GM12873 (cell line): ENCODE results near the gene C20orf204.

Experiments used
- TF ChIP-seq, protein P1 (sequence below): IDR thresholded peaks from 2 replicates; pipeline ENCODE4 v1.5.1; 2012; ENCODE audit warnings: low read depth, mild to moderate bottlenecking, moderate library complexity, low read length, control low read depth; ENCODE audit not compliant: insufficient read depth; ENCODE audit errors: missing control alignments

The C20orf204 gene

DNA sequence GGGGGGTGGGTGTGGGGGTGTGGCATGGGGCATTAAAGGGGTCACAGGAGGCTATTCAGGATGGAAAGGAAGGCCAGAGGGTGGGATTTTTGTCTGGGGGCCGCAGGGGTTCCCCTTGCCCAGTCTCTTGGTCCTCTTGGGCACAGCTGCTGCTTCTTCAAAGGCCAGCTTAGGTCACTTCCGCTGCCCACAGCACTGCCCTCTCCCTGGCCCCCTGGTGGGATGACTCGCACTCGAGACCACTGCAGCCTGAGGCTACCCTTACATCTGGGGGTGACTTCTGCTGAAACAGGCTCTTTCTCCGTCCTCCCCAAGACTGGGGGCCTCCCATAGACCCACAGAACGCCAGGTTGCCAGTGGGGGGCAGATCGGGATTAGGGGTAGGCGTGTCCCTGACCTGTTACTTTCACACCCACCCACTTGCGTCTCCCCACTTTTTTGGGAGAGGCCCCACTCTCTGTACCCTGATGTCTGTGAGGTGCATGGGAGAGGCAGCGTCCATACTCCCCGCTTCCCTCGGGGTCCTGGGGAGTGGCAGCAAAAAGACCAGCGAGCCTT lies 46.9 kb downstream of the C20orf204 start:
- TF ChIP-seq, protein P1, sequence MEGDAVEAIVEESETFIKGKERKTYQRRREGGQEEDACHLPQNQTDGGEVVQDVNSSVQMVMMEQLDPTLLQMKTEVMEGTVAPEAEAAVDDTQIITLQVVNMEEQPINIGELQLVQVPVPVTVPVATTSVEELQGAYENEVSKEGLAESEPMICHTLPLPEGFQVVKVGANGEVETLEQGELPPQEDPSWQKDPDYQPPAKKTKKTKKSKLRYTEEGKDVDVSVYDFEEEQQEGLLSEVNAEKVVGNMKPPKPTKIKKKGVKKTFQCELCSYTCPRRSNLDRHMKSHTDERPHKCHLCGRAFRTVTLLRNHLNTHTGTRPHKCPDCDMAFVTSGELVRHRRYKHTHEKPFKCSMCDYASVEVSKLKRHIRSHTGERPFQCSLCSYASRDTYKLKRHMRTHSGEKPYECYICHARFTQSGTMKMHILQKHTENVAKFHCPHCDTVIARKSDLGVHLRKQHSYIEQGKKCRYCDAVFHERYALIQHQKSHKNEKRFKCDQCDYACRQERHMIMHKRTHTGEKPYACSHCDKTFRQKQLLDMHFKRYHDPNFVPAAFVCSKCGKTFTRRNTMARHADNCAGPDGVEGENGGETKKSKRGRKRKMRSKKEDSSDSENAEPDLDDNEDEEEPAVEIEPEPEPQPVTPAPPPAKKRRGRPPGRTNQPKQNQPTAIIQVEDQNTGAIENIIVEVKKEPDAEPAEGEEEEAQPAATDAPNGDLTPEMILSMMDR = peak; percentile 15

DNA sequence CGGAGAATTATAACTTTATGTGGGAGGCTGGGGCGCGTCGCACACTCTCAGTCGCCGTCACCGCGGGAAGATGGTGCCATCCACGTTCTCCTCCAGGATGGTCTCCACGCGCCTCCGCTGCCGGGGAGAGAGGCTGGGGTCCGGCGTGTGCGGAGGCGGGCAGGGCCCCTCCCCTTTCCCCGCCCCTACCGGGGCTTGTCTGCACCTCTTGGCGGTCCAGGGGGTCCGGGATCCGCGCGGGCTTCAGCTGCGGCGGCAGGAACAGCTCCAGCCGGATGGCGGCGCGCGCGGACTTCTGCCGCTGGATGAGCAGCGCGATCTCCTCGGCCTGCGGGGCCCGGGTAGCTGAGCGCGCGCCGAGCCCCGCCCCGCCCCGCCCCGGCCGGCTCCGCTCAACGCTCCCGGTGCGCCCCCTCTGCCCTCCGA lies 47.4 kb downstream of the C20orf204 start:
- TF ChIP-seq, protein P1 = peak; percentile 58

DNA sequence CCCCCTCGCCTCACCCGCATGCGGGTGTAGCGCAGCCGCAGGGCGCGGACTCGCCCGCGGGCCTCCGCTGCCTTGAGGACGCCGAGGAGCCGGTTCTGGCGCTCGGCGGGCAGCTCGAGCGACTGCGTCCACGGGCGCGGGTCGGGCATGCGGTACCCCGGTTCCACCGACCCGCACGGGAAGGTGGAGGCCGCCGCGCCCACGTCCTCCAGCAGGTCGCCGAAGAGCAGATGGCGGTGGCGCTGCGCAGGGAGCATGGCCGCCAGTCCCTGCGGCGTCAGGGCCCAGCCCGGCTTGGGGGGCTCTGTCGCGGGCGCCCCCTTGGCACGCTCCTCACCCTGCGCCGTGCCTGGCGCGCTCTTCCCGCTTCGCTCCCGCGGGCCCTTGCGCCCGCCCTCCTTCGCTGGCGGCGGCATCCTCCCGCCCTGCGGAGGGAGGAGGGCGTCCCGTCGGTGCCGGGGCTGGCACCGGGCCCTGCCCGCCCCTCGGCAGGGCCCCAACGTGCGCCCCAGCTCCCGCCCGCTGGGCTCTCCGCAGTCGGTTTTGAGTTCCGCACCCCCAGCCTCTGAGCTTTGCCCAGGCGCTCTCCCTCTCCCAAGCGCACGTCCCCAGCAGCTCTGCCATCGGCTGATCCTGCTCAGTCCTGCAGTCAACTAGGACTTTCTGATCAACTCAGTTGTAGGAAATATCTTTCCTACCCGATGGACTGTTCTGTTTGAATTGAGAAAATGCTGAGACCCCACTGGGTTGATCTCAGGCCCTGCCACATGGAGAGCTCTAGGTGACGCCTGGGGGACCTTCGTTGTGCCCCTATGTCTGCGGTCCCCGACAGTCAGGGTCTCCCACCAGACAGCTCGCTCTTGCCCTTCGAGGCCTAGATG lies 48.1 kb downstream of the C20orf204 start, which contains the start of gene LKAAEAR1:
Gene LKAAEAR1, minus strand, starts transcription at position 595 of the 881 bp plus-strand sequence. Its CDS starts 179 bp downstream, at position 416.
- TF ChIP-seq, protein P1 = no peak

DNA sequence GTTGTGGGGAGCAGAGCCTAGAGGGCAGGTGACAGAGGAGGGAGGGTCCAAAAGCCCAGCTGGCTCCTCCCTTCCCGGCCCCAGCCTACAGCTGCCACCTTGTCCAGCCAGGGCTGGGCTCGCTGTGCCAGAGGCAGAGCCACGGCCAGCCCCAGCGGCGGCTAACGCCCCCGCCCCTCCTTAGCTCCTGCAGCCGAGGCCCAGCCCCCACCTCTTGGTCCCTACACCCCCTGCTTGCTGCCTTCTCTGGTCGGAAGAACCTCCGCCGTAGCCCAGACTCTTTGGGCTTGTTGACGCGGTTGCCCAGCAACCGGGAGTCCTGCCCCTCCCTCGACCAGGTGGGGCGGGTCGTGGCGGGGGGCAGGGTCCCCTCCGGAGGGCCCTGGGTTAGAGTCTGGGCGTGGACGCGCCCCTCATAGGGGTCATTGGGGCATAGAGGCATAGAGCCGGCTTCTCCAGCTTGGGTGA lies 48.7 kb downstream of the C20orf204 start:
- TF ChIP-seq, protein P1 = no peak

DNA sequence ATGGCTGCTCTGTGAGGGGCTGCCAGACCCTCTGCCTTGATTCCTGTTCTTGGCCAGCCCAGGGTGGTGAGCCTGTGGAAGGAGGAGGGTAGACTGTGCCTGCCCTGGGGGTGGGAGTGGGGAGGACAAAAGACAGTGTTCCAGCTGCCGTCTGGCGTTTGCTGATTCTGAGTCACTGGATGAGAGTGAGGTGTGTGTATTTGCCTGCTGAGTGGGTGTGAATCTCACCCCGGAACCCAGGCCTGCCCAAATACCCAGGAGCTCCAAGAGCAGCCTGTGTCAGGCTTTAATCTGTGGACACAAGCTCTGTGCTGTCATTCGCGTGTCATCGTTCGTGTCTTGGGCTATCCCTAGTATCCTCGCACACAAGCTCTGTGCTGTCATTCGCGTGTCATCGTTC lies 50.8 kb downstream of the C20orf204 start:
- TF ChIP-seq, protein P1 = no peak
